Transverse colon (tissue), 4 donors: ENCODE measurements around the gene DSCAM. TPM values are rescaled to one million over a fixed set of nuclear protein-coding genes. Genes with fewer than 3 reads are reported as not detected.
"Not testable (repeated sequence)": the region's sequence is repeated elsewhere in the genome, so short reads cannot be mapped to it uniquely, and the experiment has no call there.

Source experiments
- DNase-seq: peaks from one replicate; pipeline ENCODE4 v3.0.0-alpha.2; 2019
- H3K27ac ChIP-seq, 4 donors: fragments of 200-600 bp; sonication (generic); 2 replicates each; pipeline ENCODE4 v1.5.1; 2016 to 2018; ENCODE audit warnings: inconsistent platforms in 4 of 4
- H3K27me3 ChIP-seq: fragments of 200-600 bp; sonication (generic); 2 replicates; pipeline ENCODE4 v1.5.1; 2017; ENCODE audit warnings: inconsistent platforms
- H3K36me3 ChIP-seq, 4 donors: fragments of 200-600 bp; sonication (generic); 2 replicates each; pipeline ENCODE4 v1.5.1; 2017 to 2019; ENCODE audit warnings: inconsistent platforms in 4 of 4
- H3K4me1 ChIP-seq, 4 donors: fragments of 200-600 bp; sonication (generic); 2 replicates each; pipeline ENCODE4 v1.5.1; 2017 to 2020; ENCODE audit warnings: inconsistent platforms in 4 of 4
- H3K4me3 ChIP-seq, 4 donors: fragments of 200-600 bp; sonication (generic); 1 replicate in 1 of 4; 2 replicates in 3 of 4; pipeline versions ENCODE4 v1.5.1 to v1.6.1; 2017 to 2019; ENCODE audit warnings: inconsistent platforms in 4 of 4
- H3K9me3 ChIP-seq, 2 donors: fragments of 200-600 bp; sonication (generic); 2 replicates each; pipeline ENCODE4 v1.5.1; 2017 to 2019; ENCODE audit warnings: inconsistent platforms in 2 of 2
- EP300 ChIP-seq: sonication (generic); formaldehyde crosslinking; IDR thresholded peaks from one replicate; pipeline ENCODE4 v1.6.1; 2017; ENCODE audit warnings: antibody characterized with exemption, low read depth
- POLR2A ChIP-seq: fragments of 450-650 bp; IDR thresholded peaks from one replicate; pipeline ENCODE4 v1.6.1; 2016; ENCODE audit warnings: antibody characterized with exemption, mild to moderate bottlenecking, moderate library complexity
- POLR2AphosphoS5 ChIP-seq, 3 donors: sonication (generic); formaldehyde crosslinking; IDR thresholded peaks; one replicate each; pipeline ENCODE4 v1.6.1; 2016; ENCODE audit warnings: antibody characterized with exemption in 3 of 3
- WGBS, 2 donors: methylation state at CpG; one replicate each; pipeline ENCODE4 v1.1.5; 2018; ENCODE audit warnings: low coverage in 1 of 2; 5-methylcytosine and 5-hydroxymethylcytosine counted together
- in situ Hi-C, 4 donors: fragments of 200-750 bp; cut with MboI; loops; one replicate each; pipeline versions ENCODE4 v1.15.0 to v1.15.1; 2017; ENCODE audit warnings: low sequenced_read_pairs in 3 of 4, low pct_ligation_motif_present in 1 of 4, low pct_unique_long_range_greater_than_20kb in 1 of 4
- intact Hi-C: fragments of 100-400 bp; cut with DNase I; formaldehyde crosslinking; loops from one replicate; pipeline ENCODE4 v1.15.1; 2023; ENCODE audit warnings: low total_unique reads
- total RNA-seq, 4 donors: library from RNA; depleted of rRNA; stranded (reverse); fragments of >200 nt; gene quantifications; one replicate each; pipeline ENCODE4 v1.1.0, GENCODE V29; 2016
- TF ChIP-seq, protein P1 (sequence below), 5 experiments: fragments of 200-600 bp in 3 of 5; fragments of 450-650 bp in 2 of 5; sonication (generic) in 3 of 5; IDR thresholded peaks; 1 replicate in 2 of 5; 2 replicates in 3 of 5; pipeline ENCODE4 v1.5.1; 2016 to 2017; ENCODE audit warnings: antibody characterized with exemption in 5 of 5, inconsistent platforms in 3 of 5, mild to moderate bottlenecking in 2 of 5, moderate library complexity in 1 of 5

The DSCAM gene
- total RNA-seq, 4 donors from 2014 or later, result 0.16 TPM; not detected in 3

DNA sequence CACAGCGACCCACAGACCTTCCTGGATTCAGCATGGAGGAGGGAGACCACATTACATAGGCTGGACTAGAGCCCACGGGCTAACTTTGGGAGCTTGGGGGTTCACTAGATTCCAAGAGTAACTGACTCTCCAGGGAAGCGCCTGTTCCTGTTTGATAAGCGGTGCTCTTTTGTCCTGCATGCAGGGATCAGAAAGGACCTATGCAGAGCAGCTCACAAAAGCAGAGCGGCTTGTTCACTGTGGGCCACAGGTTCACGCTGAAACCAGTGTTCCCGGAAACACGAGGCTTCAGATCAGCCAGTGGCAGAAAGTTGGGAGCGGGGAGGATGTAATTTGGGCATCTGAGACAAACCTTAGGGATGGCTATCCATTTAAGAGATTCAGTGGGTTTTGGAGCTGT, 575.8 kb downstream of the DSCAM start:
- TF ChIP-seq POLR2AphosphoS5 (IDR thresholded peaks at IDR 0.05) (no peak), EP300 (no peak), POLR2A (no peak)
- TF ChIP-seq, protein P1, sequence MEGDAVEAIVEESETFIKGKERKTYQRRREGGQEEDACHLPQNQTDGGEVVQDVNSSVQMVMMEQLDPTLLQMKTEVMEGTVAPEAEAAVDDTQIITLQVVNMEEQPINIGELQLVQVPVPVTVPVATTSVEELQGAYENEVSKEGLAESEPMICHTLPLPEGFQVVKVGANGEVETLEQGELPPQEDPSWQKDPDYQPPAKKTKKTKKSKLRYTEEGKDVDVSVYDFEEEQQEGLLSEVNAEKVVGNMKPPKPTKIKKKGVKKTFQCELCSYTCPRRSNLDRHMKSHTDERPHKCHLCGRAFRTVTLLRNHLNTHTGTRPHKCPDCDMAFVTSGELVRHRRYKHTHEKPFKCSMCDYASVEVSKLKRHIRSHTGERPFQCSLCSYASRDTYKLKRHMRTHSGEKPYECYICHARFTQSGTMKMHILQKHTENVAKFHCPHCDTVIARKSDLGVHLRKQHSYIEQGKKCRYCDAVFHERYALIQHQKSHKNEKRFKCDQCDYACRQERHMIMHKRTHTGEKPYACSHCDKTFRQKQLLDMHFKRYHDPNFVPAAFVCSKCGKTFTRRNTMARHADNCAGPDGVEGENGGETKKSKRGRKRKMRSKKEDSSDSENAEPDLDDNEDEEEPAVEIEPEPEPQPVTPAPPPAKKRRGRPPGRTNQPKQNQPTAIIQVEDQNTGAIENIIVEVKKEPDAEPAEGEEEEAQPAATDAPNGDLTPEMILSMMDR (IDR thresholded peaks at IDR 0.05), result no peak
- in situ Hi-C loops (no loop called here), intact Hi-C loops (no loop called here)
- Histone ChIP-seq H3K4me1 (no peaks in the 10 kb centered on the region), H3K27me3 (no peaks in the 10 kb centered on the region), H3K4me3 (no peak overlapping the region), H3K36me3 (no peaks in the 10 kb centered on the region), H3K27ac (no peak overlapping the region), H3K9me3 (no peaks in the 10 kb centered on the region)
- WGBS, 2 donors, result 77 to 80% methylated on average over 1 to 9 of the region's 9 CpGs
- no peak for DNase-seq

DNA sequence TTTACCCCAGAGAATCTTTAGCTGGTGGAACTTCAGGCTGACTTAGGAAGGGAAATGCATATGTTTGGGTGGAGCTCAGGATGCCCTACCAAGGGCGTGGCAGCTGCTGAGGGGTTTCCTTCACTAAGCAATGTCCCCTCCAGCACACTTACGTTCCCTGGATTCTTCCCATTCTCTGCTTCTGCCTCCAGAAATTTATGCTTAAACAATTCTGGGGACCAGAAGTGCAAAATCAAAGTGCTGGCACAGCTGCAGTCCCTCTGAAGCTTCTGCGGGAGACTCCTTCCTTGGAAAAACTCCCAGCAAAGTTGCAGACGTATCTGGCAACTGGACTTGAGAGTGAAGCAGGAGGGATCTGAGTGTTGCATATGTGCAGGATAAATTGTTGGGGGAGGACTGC, 576.9 kb downstream of the DSCAM start:
- no peaks in the 10 kb centered on the region for H3K4me1 ChIP-seq
- H3K4me3 ChIP-seq, result no peak overlapping the region
- 42 to 43% methylated on average over 2 to 4 of the region's 4 CpGs for WGBS, 2 donors
- intact Hi-C loops, result no loop called here
- no peaks in the 10 kb centered on the region for H3K27me3 ChIP-seq
- H3K9me3 ChIP-seq, result no peaks in the 10 kb centered on the region
- TF ChIP-seq, protein P1 (IDR thresholded peaks at IDR 0.05), result no peak
- TF ChIP-seq POLR2A (no peak), EP300 (no peak), POLR2AphosphoS5 (IDR thresholded peaks at IDR 0.05) (no peak)
- H3K36me3 ChIP-seq, result no peaks in the 10 kb centered on the region
- no peak overlapping the region for H3K27ac ChIP-seq
- DNase-seq, result no peak
- in situ Hi-C loops, result no loop called here

DNA sequence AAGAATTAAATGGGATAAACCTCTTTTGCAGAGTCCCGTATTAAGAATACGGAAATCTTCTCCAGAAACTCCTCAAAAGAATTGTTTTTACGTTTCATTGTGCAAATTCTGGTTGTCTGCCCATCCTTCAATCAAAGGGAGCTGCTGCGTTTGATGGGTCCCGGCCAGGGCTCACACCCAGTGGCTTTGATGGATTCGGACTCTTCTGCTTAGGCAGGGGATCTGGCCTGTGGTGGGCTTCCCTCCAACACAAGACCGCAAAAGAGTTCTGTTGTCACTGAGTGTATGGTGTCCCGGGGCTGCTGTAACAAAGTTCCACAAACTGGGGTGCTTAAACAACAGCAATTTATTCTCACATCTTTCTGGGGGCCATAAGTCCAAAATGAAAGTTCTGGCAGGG, 577.7 kb downstream of the DSCAM start:
- intact Hi-C loops (no loop called here), in situ Hi-C loops (no loop called here)
- DNase-seq, result no peak
- no peaks in the 10 kb centered on the region for H3K36me3 ChIP-seq
- no peaks in the 10 kb centered on the region for H3K9me3 ChIP-seq
- TF ChIP-seq, protein P1 (IDR thresholded peaks at IDR 0.05), result no peak
- no peak for TF ChIP-seq EP300
- H3K4me1 ChIP-seq, result no peaks in the 10 kb centered on the region
- no peak overlapping the region for H3K4me3 ChIP-seq
- WGBS, 2 donors, result 76 to 100% methylated on average over 4 to 8 of the region's 8 CpGs
- H3K27me3 ChIP-seq, result no peaks in the 10 kb centered on the region
- no peak overlapping the region for H3K27ac ChIP-seq

DNA sequence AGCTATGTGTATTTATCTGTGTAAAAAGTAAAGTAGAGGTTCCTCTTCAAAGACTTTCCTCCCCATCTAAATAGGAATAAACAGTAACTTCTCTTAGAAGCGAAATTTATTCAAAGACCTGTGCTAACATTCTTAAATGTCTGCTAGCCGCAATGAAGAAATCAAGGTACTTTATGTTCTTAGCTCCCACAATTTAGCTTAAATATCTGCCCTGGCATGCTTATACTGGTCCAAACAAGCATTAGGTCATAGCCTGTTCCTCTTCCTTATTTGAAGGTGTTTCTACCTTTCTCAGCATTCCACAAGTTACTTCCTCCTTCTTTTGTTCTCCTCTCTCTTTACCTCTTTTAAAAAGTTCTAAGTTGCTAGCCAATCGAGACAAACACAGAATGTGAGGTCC, 588.5 kb downstream of the DSCAM start:
- H3K9me3 ChIP-seq, DNase-seq, H3K27ac ChIP-seq, intact Hi-C loops, in situ Hi-C loops, H3K4me1 ChIP-seq, H3K36me3 ChIP-seq, H3K27me3 ChIP-seq, H3K4me3 ChIP-seq: not testable (repeated sequence)
- 49 to 61% methylated on average over 3 of the region's 3 CpGs for WGBS, 2 donors

DNA sequence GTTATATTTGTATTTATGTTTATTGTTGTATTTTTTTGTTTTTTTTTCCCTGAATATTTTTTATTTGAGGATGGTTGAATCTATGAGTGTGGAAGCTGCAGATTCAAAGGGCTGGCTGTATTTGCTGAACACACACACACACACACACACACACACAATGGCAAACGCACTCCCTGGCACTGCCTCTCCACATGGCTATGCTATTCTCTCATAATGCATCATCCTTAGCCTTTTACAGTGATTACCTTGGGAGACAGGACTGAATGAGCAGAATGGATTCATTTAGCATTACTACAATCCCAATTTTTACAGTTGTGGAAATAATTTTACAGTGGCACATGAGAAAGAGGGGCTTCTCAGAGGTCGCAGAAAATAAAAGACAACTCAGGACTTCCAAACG, 589.6 kb downstream of the DSCAM start:
- TF ChIP-seq POLR2A (no peak), EP300 (no peak)
- TF ChIP-seq, protein P1 (IDR thresholded peaks at IDR 0.05), result no peak
- intact Hi-C loops (no loop called here), in situ Hi-C loops (no loop called here)
- DNase-seq, result no peak
- Histone ChIP-seq H3K27me3 (no peaks in the 10 kb centered on the region), H3K4me1 (no peaks in the 10 kb centered on the region), H3K4me3 (no peak overlapping the region), H3K36me3 (no peaks in the 10 kb centered on the region), H3K27ac (no peak overlapping the region), H3K9me3 (no peaks in the 10 kb centered on the region)
- WGBS, 2 donors, result 56 to 74% methylated on average over 3 of the region's 3 CpGs
